Kidney (tissue), 22 donors: ENCODE measurements around the gene BAZ1A. TPM values are rescaled to one million over a fixed set of nuclear protein-coding genes. Genes with fewer than 3 reads are reported as not detected.
A peak's percentile ranks its signal among the peaks of the same experiment; 100 is the strongest.

Source experiments
- DNase-seq, 5 donors: peaks; one replicate each; pipeline ENCODE4 v3.0.0-alpha.2; 2013 to 2020
- FAIRE-seq: peaks from 2 replicates; lab custom pipeline; 2012; peaks lifted over from hg19 to GRCh38; lab: Jason Lieb, UNC
- H3K27ac ChIP-seq, 2 donors: one replicate each; pipeline ENCODE4 v1.7.0; 2013; ENCODE audit warnings: low read depth in 2 of 2, low read length in 2 of 2, inconsistent platforms in 1 of 2
- H3K27me3 ChIP-seq: one replicate; pipeline ENCODE4 v1.7.1; 2013; ENCODE audit warnings: low read length, inconsistent platforms; ENCODE audit not compliant: control insufficient read depth, insufficient read depth
- H3K36me3 ChIP-seq, 3 donors: one replicate each; pipeline versions ENCODE4 v1.7.0 to v1.7.1; 2013; ENCODE audit warnings: low read length in 3 of 3, control low read depth in 1 of 3, inconsistent platforms in 1 of 3; ENCODE audit not compliant: insufficient read depth in 3 of 3, control insufficient read depth in 2 of 3
- H3K4me1 ChIP-seq, 3 donors: one replicate each; pipeline versions ENCODE4 v1.7.0 to v1.7.1; 2013; ENCODE audit warnings: low read length in 3 of 3, inconsistent platforms in 1 of 3, low read depth in 1 of 3; ENCODE audit not compliant: control insufficient read depth in 2 of 3, insufficient read depth in 2 of 3
- H3K4me3 ChIP-seq, 3 donors: one replicate each; pipeline versions ENCODE4 v1.7.0 to v1.8.1; 2013; ENCODE audit warnings: low read length in 3 of 3, control low read depth in 1 of 3, inconsistent platforms in 1 of 3
- H3K9ac ChIP-seq, 3 donors: one replicate each; pipeline versions ENCODE4 v1.7.0 to v1.7.1; 2013; ENCODE audit warnings: low read length in 3 of 3, control low read depth in 1 of 3, inconsistent platforms in 1 of 3
- H3K9me3 ChIP-seq, 3 donors: one replicate each; pipeline versions ENCODE4 v1.7.0 to v1.7.1; 2013; ENCODE audit warnings: low read length in 3 of 3, control low read depth in 1 of 3, inconsistent platforms in 1 of 3; ENCODE audit not compliant: control insufficient read depth in 2 of 3, insufficient read depth in 1 of 3
- intact Hi-C: fragments of 100-400 bp; cut with DNase I; formaldehyde crosslinking; loops from one replicate; pipeline ENCODE4 v1.11.1; 2022
- long read RNA-seq, 10 donors: library from polyadenylated mRNA in 1 of 10; unstranded in 1 of 10; transcript quantifications; one replicate each; pipeline ENCODE4 v2.0.0 and lab custom pipeline, GENCODE V29; 2021 to 2026
- polyA plus RNA-seq: library from polyadenylated mRNA; stranded (reverse); fragments of 350-450 nt; fragmentation: Illumina TruSeq; extraction: RNeasy Lipid Tissue Mini Kit (QIAGEN cat#74804); gene quantifications from one replicate; pipeline ENCODE4 v1.2.3, GENCODE V29; 2014; ENCODE audit warnings: low read depth, low replicate concordance; ENCODE audit not compliant: insufficient read depth
- total RNA-seq: library from RNA; stranded (reverse); fragmentation: NEBNext Ultra II Directional; extraction: Animal tissue kit (Norgen Biotek cat#: 25700); gene quantifications from one replicate; pipeline ENCODE4 v1.2.1, GENCODE V29; 2021
- TF ChIP-seq, protein P1 (sequence below): IDR thresholded peaks from 3 replicates; pipeline ENCODE4 v1.5.1; 2012; ENCODE audit warnings: mild to moderate bottlenecking, moderate library complexity, borderline replicate concordance; ENCODE audit not compliant: insufficient read depth; ENCODE audit errors: extremely low read depth
- donor health status: control.
- donor health status: control.
- donor health status: control.
- donor health status: control.
- donor health status: control.
- donor health status: DM: yes; HTN: yes; CAD: no.
- donor health status: Normal renal cell carcinoma (clear cell type).

Gene BAZ1A, protein sequence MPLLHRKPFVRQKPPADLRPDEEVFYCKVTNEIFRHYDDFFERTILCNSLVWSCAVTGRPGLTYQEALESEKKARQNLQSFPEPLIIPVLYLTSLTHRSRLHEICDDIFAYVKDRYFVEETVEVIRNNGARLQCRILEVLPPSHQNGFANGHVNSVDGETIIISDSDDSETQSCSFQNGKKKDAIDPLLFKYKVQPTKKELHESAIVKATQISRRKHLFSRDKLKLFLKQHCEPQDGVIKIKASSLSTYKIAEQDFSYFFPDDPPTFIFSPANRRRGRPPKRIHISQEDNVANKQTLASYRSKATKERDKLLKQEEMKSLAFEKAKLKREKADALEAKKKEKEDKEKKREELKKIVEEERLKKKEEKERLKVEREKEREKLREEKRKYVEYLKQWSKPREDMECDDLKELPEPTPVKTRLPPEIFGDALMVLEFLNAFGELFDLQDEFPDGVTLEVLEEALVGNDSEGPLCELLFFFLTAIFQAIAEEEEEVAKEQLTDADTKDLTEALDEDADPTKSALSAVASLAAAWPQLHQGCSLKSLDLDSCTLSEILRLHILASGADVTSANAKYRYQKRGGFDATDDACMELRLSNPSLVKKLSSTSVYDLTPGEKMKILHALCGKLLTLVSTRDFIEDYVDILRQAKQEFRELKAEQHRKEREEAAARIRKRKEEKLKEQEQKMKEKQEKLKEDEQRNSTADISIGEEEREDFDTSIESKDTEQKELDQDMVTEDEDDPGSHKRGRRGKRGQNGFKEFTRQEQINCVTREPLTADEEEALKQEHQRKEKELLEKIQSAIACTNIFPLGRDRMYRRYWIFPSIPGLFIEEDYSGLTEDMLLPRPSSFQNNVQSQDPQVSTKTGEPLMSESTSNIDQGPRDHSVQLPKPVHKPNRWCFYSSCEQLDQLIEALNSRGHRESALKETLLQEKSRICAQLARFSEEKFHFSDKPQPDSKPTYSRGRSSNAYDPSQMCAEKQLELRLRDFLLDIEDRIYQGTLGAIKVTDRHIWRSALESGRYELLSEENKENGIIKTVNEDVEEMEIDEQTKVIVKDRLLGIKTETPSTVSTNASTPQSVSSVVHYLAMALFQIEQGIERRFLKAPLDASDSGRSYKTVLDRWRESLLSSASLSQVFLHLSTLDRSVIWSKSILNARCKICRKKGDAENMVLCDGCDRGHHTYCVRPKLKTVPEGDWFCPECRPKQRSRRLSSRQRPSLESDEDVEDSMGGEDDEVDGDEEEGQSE (N-terminal part only)
- total RNA-seq, result 20.8 TPM
- polyA plus RNA-seq, result 3.1 TPM
- long read RNA-seq, donor 1, result 0 reads
- long read RNA-seq, donor 2, partial matches to known transcripts, result 0 of 1 reads
- long read RNA-seq, donor 2, other reads (novel, unspliced or antisense), result 0 of 1 reads
- long read RNA-seq, donor 3, partial matches to known transcripts, result 0 of 1 reads
- long read RNA-seq, donor 3, other reads (novel, unspliced or antisense), result 0 of 1 reads
- long read RNA-seq, donor 4, result 0 reads
- long read RNA-seq, donor 5, result 0 reads
- long read RNA-seq, donor 6, partial matches to known transcripts, result 0 of 1 reads
- long read RNA-seq, donor 6, other reads (novel, unspliced or antisense), result 0 of 1 reads
- long read RNA-seq, donor 7, partial matches to known transcripts, result 14 of 18 reads
- long read RNA-seq, donor 7, other reads (novel, unspliced or antisense), result 4 of 18 reads
- long read RNA-seq, donor 8, result 0 reads
- long read RNA-seq, donor 9, result 0 reads
- long read RNA-seq, donor 10, partial matches to known transcripts, result 0 of 2 reads
- long read RNA-seq, donor 10, other reads (novel, unspliced or antisense), result 0 of 2 reads

- peak within 1 kb of the TSS; percentile 99 for H3K27ac ChIP-seq
- TF ChIP-seq, protein P1, sequence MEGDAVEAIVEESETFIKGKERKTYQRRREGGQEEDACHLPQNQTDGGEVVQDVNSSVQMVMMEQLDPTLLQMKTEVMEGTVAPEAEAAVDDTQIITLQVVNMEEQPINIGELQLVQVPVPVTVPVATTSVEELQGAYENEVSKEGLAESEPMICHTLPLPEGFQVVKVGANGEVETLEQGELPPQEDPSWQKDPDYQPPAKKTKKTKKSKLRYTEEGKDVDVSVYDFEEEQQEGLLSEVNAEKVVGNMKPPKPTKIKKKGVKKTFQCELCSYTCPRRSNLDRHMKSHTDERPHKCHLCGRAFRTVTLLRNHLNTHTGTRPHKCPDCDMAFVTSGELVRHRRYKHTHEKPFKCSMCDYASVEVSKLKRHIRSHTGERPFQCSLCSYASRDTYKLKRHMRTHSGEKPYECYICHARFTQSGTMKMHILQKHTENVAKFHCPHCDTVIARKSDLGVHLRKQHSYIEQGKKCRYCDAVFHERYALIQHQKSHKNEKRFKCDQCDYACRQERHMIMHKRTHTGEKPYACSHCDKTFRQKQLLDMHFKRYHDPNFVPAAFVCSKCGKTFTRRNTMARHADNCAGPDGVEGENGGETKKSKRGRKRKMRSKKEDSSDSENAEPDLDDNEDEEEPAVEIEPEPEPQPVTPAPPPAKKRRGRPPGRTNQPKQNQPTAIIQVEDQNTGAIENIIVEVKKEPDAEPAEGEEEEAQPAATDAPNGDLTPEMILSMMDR, result peak; percentile 12
- FAIRE-seq (peak; percentile 6), DNase-seq (peak; percentile 80 to 91 (median 88))
- peak within 1 kb of the TSS; percentile 69 to 89 (median 76) for H3K4me3 ChIP-seq
- intact Hi-C loops, result no loop called here
- no peaks in the 10 kb centered on the region for H3K27me3 ChIP-seq
- H3K36me3 ChIP-seq, result no peaks in the 10 kb centered on the region
- H3K9me3 ChIP-seq, result no peaks in the 10 kb centered on the region
- no peaks in the 10 kb centered on the region for H3K4me1 ChIP-seq
- H3K9ac ChIP-seq, result peak within 1 kb of the TSS; percentile 62 to 84 (median 83)
These were observed at the start of gene BAZ1A for GRCh38 chr14:34875031-34875922. BAZ1A (minus strand) TSS chr14:34875360; CDS start chr14:34874604, 756 bp downstream.

DNA sequence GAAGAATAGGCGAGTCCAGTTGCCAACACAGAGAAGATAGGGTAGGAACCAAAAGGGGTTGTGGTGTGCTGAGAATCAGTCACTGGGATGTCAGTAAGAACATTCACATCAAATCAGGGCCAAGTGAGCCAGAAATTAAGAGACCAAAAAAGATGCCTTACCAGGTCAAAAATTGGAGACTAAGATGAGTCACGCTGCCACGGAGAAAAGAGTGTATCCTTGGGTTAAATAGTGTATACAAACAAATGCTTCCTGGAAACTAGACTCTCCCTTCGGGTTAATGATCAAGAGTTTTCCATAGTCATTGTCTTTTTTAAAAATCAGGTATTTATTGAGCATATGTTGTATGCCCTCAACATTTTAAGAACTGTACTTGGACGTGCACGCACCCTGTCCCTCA, 45.2 kb upstream of the BAZ1A start:
- Histone ChIP-seq H3K9me3 (no peaks in the 10 kb centered on the region), H3K4me1 (no peaks in the 10 kb centered on the region), H3K27ac (no peak overlapping the region), H3K9ac (no peak overlapping the region), H3K27me3 (no peaks in the 10 kb centered on the region), H3K36me3 (no peaks in the 10 kb centered on the region), H3K4me3 (no peak overlapping the region)
- TF ChIP-seq, protein P1, result no peak
- DNase-seq (no peak), FAIRE-seq (no peak)
- intact Hi-C loops, result no loop called here
